ENCODE results near the gene CEP128. TPM values are rescaled to one million over a fixed set of nuclear protein-coding genes. Genes with fewer than 3 reads are reported as not detected.

CEP128 gene
- total RNA-seq, 1 donor from 2014 or later = 26.9 TPM

DNA sequence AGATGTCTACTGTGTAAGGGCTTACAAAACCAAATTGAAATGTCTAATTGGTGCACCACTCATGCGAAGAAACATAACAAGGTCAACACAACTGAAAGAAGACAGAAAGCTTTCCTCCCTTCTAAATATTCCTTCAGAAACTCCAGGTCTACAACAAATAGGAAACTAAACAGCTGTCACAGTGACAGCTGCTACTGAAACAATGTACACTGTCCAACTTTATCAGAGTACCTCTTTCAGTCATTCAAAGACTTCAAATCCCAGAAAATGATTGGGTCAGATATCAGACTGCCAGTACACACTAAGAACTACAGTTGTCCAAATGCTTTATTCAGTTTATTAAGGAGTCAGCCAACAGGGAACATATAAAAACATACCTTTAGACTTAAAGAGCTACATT is 35.2 kb downstream of the CEP128 start:
- intact Hi-C loops (cut with micrococcal nuclease) = no loop called here

- intact Hi-C loops (cut with micrococcal nuclease) = no loop called here
Measured at GRCh38 chr14:80902608-80903007, 38.9 kb downstream of the CEP128 start.

DNA sequence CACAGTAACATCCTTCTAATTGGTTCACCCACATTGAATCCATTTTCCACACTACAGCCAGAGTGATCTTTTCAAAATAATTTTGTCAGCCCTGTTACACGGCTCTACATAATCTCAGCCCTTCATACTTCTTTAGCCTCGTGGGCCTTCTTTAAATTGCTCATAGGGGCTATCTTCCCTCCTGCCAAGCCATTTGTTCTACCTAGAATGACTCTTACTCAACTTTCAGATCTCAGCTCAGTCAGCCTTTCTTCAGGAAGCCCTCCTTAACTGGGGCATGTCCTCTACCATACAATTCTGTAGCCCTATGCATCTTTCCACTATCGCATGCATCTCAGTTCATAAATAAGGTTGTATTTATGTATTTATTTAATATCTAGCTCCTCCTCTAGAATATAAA is 39.7 kb downstream of the CEP128 start:
- intact Hi-C loops (cut with micrococcal nuclease) = no loop called here

DNA sequence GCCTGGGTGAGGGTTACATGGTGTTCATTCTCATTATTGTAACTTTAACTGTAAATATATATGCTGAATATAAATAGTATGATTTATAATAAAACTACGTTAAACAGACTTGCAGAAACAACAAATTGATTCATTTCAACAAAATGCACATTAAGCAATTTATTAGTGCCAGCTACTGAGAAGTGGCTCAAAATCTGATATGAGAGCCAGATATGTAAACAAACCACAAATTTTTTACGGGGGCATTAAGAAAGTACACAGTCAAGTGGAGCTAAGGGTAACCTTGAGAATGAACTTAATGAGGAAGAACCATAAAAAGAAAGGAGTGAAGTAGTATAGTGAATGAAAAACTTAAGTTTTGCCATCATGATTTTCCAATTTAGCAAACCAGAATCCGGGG is 40.3 kb downstream of the CEP128 start:
- intact Hi-C loops (cut with micrococcal nuclease) = no loop called here

DNA sequence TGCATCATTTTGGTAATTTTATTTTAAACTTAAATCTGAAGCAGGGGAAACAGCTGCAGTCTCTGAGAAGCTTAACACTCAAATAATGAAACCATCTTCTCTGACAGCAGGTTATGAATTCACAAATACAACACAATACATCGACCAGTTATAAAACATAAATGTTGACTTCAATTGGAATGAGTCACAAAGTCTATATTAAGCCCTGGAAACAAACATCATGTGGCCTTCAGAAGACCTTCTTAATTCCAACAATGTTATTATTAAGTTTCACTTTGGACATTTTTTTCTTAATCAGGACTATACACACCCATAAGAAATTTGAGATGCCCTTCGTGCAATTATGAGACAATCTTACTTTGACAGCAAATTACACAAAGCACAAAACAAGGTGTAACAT is 68.9 kb downstream of the CEP128 start:
- intact Hi-C loops (cut with micrococcal nuclease) = no loop called here

GRCh38 chr14:80868260-80868659 is 73.3 kb downstream of the CEP128 start:
- intact Hi-C loops (cut with micrococcal nuclease) = no loop called here

- intact Hi-C loops (cut with micrococcal nuclease) = no loop called here
Measured at GRCh38 chr14:80867798-80868197, 73.7 kb downstream of the CEP128 start.

DNA sequence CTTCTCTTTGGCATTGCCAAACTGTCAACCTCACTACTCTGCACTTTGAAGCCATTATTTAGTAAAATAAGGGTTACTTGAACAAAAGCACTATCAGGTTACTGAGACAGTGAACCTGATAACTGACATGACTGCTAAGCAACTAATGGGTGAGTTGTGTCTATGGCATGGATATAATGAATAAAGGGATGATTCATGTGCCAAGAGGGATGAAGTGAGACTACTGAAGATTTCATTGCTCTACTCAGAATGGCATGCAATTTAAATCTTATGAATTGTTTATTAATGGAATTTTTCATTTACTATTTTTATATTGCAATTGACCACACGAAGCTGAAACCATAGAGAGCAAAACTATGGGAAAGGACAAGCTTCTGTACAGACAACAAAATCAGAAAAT is 74.4 kb downstream of the CEP128 start:
- intact Hi-C loops (cut with micrococcal nuclease) = no loop called here

DNA sequence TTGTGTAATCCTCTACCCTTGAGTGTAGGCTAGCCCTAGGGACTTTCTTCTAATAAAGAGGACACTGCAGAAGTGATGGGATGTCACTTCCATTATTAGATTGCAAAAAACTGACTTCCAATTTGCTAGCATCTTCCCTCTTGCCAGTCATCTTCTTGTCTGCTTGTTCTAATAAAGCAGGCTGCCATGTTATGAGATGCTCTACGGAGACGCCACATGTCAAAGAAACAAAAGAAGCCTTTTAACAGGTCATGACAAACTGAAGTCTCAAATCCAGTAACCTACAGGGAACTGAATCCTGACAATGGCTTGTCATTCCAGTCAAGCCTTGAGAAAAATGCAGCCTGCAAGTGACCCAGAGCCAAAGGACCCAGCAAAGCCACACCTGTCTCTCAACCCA is 76.0 kb downstream of the CEP128 start:
- intact Hi-C loops (cut with micrococcal nuclease) = no loop called here

DNA sequence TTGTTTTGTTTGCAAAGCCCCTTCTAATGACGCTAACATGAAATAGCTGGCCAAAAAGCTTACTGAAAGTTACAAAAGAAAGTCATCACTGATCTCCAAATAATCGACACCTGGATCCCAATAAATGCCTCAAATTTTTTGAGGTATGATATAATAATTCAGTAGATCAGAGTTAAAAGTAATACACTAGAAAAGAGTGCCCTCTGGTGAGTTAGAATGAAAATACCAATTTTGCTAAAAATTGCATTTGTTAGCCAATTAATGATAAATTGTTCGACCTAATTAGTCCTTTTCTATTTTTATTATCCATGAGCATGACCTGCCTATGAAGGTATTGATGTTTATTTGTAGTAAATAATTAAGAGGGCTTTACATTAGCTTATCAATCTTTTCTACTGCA is 78.6 kb downstream of the CEP128 start:
- intact Hi-C loops (cut with micrococcal nuclease) = no loop called here

DNA sequence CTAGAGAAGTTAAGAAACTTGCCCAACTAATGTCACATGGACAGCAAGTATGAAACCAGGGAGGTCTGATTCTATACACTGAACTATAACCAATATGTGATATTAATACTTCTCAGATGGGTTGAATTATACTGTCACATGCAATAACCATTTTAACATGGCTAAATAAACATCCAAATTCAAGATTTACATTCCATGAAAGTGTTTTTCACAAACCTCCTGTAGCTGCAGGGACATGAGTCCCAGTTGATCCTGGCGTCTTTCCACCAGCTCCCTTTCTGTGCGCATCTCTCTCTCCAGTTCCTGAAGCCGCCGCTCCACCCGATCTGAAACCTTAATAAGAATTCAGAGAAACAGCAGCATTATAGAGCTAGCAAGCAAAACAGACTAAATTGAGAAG is 79.0 kb downstream of the CEP128 start:
- intact Hi-C loops (cut with micrococcal nuclease) = no loop called here

- intact Hi-C loops (cut with micrococcal nuclease) = loop anchor here (1.0 to 5.0 kb wide), 8 partner anchors 137 to 1891 kb away; no protein-coding TSS in a partner anchor
Measured at GRCh38 chr14:80850197-80850814, 91.2 kb downstream of the CEP128 start.

- intact Hi-C loops (cut with micrococcal nuclease) = no loop called here
Measured at GRCh38 chr14:80847070-80847469, 94.5 kb downstream of the CEP128 start.

GRCh38 chr14:80845856-80846255 is 95.7 kb downstream of the CEP128 start:
- intact Hi-C loops (cut with micrococcal nuclease) = no loop called here

DNA sequence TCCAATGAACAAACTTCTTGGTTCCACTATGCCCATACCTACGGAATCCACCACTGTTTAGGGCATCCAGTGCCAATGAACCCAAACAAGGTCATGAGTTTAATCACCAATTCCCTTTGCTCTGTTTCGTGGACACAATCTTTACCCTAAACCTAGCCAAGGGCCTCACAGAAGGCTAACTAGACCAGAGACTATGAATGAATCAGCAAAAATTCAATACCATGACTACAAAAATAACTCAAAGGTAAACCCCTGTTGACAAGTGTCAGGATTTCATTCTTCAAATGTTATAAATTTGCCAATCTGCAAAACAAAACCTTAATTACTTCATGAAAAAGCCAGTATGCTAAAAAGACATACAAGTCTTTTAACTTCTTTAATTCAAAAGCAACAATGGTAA is 96.7 kb downstream of the CEP128 start:
- intact Hi-C loops (cut with micrococcal nuclease) = no loop called here

- intact Hi-C loops (cut with micrococcal nuclease) = no loop called here
Measured at GRCh38 chr14:80839743-80840142, 101.8 kb downstream of the CEP128 start.

- intact Hi-C loops (cut with micrococcal nuclease) = no loop called here
Measured at GRCh38 chr14:80809663-80810062, 131.9 kb downstream of the CEP128 start.

DNA sequence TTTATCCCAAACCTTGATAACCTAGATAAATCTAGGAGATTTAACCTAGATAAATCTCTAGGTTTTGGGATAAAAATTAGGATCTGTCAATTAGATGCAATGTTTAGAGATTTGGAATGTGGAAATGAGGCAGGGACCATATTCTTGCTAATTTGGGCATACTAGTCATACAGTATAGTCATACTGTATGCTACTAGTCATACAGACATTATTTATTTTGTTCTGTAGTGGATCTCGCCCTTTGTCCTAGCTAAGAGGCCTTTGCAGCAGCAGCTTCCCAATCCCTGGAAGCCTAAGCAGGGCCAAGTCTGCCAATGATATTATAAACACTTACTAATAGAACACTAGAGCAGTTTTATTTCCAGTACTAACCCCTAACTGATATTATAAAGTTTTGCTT is 136.4 kb downstream of the CEP128 start:
- intact Hi-C loops (cut with micrococcal nuclease) = no loop called here

DNA sequence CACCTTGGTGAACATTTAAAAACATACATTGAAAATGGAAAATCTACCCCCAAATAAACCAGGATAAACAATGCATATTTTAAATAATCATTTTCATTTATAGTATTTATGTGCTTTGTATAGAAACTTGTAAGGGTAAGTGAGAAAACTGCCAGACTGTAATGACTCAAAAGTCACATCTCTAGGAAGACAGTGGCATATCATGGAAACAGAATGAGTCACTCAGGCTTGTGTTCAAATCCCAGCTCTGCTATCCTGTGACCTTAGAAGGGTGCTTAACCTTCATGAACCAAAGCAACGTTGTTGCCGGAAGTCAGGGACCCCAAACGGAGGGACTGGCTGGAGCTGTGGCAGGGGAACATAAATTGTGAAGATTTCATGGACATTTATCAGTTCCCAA is 142.7 kb downstream of the CEP128 start:
- intact Hi-C loops (cut with micrococcal nuclease) = no loop called here

DNA sequence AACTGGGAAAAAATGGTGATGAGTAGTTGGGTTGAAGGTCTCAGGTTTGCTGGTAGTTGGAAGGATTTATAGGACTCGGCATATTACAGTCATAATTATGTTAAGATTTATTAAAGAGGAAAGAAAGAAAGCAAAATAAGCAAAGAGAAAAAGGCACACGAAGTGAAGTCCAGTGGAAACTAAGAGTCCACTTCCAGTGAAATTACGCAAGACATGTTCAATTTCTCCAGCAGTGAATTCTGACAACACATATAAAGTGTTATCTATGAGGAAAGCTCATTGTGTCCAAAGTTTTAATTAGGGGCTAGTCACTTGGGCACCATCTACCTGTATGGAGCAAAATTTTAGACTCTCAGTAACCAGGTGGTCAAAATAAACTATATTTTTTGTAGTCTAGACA is 143.3 kb downstream of the CEP128 start:
- intact Hi-C loops (cut with micrococcal nuclease) = no loop called here

- intact Hi-C loops (cut with micrococcal nuclease) = no loop called here
Measured at GRCh38 chr14:80792771-80793170, 148.8 kb downstream of the CEP128 start.

- intact Hi-C loops (cut with micrococcal nuclease) = no loop called here
Measured at GRCh38 chr14:80787876-80788275, 153.7 kb downstream of the CEP128 start.

DNA sequence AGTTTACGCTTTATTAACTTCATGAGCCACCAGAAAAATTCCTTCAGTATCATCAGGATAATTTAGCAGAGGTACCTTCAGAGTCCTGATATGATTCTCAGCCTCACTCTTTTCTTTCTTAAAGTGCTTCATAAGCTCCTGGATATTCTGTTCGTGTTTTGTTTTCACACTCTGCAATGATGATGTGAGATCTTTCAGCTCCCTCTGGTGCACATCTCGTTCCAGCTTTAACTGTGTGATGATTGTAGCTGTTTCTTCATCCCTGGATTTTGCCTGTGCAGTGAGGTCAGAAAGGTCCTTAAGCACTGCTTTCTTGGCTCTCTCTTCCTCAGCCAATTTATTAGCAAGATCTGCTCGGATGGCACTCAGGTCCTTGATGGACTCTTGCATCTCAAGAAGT is 156.7 kb downstream of the CEP128 start:
- intact Hi-C loops (cut with micrococcal nuclease) = no loop called here

DNA sequence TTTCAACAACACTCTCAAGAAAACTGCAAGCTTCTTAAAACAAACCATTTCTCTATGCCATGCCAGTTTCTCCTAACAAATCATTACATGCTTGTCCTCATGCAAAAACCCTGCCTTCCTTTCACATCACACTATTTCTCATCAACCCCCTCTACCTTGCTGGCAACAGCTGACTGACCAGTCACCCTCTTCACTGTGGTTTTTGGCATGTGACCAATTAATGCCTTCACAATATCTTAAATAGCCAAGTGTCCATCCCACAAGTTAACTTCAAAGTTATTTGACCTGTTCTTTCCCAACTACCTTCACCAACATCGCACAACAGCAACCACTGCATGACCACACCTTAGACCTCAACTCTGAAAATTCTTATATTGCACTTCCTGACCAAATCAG is 159.6 kb downstream of the CEP128 start:
- intact Hi-C loops (cut with micrococcal nuclease) = no loop called here

Data from T-helper 1 cell treated with Interleukin-12 subunit alpha and Interleukin-12 subunit beta and Interleukin-4 antibody, amounts not matched to agents 30 ng/mL and 1 ng/mL, for 36 hours (primary cell).